CD4-positive, alpha-beta T cell (primary cell): Measurements from ENCODE around the gene GAL3ST1. TPM values are rescaled to one million over a fixed set of nuclear protein-coding genes. Genes with fewer than 3 reads are reported as not detected.
A peak's percentile ranks its signal among the peaks of the same experiment; 100 is the strongest.

Experiments used
- ATAC-seq: fragments of 200-7000 bp; cut with Tn5 transposase; one replicate; pipeline ENCODE4 v1.10.0; 2022; ENCODE audit warnings: mild to moderate bottlenecking; ENCODE audit not compliant: poor library complexity
- CTCF ChIA-PET: fragments of 350-600 bp; sonication (Branson Sonifier 250); formaldehyde crosslinking; loops from one replicate; lab custom pipeline; 2021; ENCODE audit warnings: antibody characterized with exemption, inconsistent platforms; lab: Charles Lee
- POLR2A ChIA-PET: fragments of 350-600 bp; sonication (Branson Sonifier 250); formaldehyde crosslinking; loops from one replicate; lab custom pipeline; 2021; ENCODE audit warnings: antibody characterized with exemption, inconsistent platforms; lab: Charles Lee
- DNase-seq, 14 experiments: peaks; one replicate each; pipeline ENCODE4 v3.0.0-alpha.2; 2013 to 2020; ENCODE audit warnings: mixed read lengths in 2 of 14
- H3K27ac ChIP-seq, 2 donors: one replicate each; pipeline versions ENCODE4 v1.5.1 to v1.7.0; 2013; ENCODE audit warnings: low read length in 2 of 2, low read depth in 1 of 2, mild to moderate bottlenecking in 1 of 2
- H3K27me3 ChIP-seq, 2 experiments: 1 replicate in 1 of 2; 2 replicates in 1 of 2; pipeline versions ENCODE4 v1.6.1 to v1.7.0; 2013; ENCODE audit warnings: low read length in 2 of 2, control low read depth in 1 of 2, mild to moderate bottlenecking in 1 of 2, moderate library complexity in 1 of 2; ENCODE audit not compliant: insufficient read depth in 2 of 2, control insufficient read depth in 1 of 2
- H3K36me3 ChIP-seq: one replicate; pipeline ENCODE4 v1.6.1; 2013; ENCODE audit warnings: low read length, control low read depth; ENCODE audit not compliant: insufficient read depth
- H3K4me1 ChIP-seq: one replicate; pipeline ENCODE4 v1.6.1; 2013; ENCODE audit warnings: low read length, control low read depth; ENCODE audit not compliant: insufficient read depth
- H3K4me3 ChIP-seq: one replicate; pipeline ENCODE4 v1.5.1; 2013; ENCODE audit warnings: mild to moderate bottlenecking, low read length, moderate library complexity
- H3K9me3 ChIP-seq, 2 experiments: 1 replicate in 1 of 2; 2 replicates in 1 of 2; pipeline versions ENCODE4 v1.6.1 to v1.7.0; 2013; ENCODE audit warnings: low read length in 2 of 2, mild to moderate bottlenecking in 2 of 2, control low read depth in 1 of 2, moderate library complexity in 1 of 2; ENCODE audit not compliant: control insufficient read depth in 1 of 2, insufficient read depth in 1 of 2
- H3K27ac Mint-ChIP-seq: one replicate; pipeline ENCODE4 v1.8.0; 2020; ENCODE audit warnings: mixed read lengths
- H3K27me3 Mint-ChIP-seq: one replicate; pipeline ENCODE4 v1.8.0; 2021; ENCODE audit warnings: mixed read lengths
- H3K36me3 Mint-ChIP-seq: one replicate; pipeline ENCODE4 v1.8.0; 2021; ENCODE audit warnings: low read depth, mixed read lengths
- H3K4me1 Mint-ChIP-seq: one replicate; pipeline ENCODE4 v1.8.0; 2021; ENCODE audit warnings: low read depth, mixed read lengths
- H3K4me3 Mint-ChIP-seq: one replicate; pipeline ENCODE4 v1.8.0; 2020; ENCODE audit warnings: mild to moderate bottlenecking, mixed read lengths
- H3K9me3 Mint-ChIP-seq: one replicate; pipeline ENCODE4 v1.8.0; 2020; ENCODE audit warnings: mixed read lengths
- intact Hi-C, 2 experiments: fragments of 100-400 bp; cut with DNase I in 1 of 2; cut with micrococcal nuclease in 1 of 2; formaldehyde crosslinking; loops; one replicate each; pipeline versions ENCODE4 v1.15.1 to v1.9.0; 2023 to 2025; cut with DNase I, micrococcal nuclease
- total RNA-seq, 174 experiments: library from RNA in 2 of 174; stranded (reverse) in 2 of 174; gene quantifications; one replicate each; pipeline ENCODE4 v1.2.3 and lab custom pipeline; 2021 to 2026
- TF ChIP-seq, protein P1 (sequence below): fragments of 200-600 bp; IDR thresholded peaks from one replicate; pipeline ENCODE4 v1.8.0; 2022; ENCODE audit warnings: antibody characterized with exemption, mild to moderate bottlenecking

Gene GAL3ST1
- total RNA-seq, 2 experiments from 2014 or later, result not detected

DNA sequence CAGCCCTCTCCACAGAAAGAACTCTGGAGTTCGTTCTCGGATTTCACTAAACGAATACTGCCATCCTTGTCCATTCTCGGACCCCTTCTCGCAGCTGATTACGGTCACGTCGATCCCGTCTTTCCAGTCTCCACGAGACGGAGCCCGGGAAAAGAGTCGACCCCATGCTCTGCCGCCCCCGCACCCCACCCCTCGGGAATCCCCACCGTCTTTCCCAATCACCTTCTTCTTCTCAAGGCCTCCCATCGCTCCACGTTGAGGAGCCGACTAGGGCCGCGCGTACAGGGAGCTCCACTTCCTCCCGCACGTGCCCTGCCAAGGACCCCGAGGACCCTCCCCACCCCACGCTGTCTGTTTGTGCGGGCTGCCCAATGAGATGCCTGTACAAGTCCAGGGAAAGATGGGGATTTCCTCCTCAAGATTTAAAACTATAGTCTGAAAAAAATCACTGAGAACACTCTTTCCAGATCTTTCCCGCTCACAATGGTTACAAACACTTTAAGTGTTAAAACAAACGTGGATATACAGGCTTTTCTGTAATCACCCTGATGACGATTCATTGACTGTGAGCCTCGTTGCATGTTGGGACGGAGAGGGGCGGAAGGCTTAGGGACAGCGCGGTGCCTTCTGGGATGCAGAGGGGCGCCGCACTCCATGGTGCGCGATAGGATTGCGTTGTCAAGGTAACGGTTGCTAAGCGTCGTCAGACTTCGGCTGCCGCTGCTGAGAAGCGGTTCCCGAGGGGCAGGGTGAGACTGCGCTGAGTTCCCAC, 17.3 kb upstream of the GAL3ST1 start, which contains the start of gene PES1:
Gene PES1 (minus strand): TSS at position 323 of the 772 bp plus-strand sequence. CDS start 77 bp downstream, at position 246.
- intact Hi-C loops, result loop anchor here in 1 of 2 experiments (1.0 to 10.0 kb wide), 9 partner anchors 44 to 1353 kb away; partner anchors contain the start of genes DEPDC5, DUSP18, EIF4ENIF1 and MORC2
- ATAC-seq (peak; percentile 96), DNase-seq (peak; percentile 91 to 99 (median 94))
- ChIA-PET CTCF (no interaction called here), POLR2A (interaction anchor here (0.6 to 1.8 kb wide), 6 partner anchors 16 to 1295 kb away, joined by 3 to 9 read pairs (median 4); partner anchors contain the start of genes MORC2, PIK3IP1, SLC35E4 and TUG1)
- no peaks in the 10 kb centered on the region for H3K27me3 Mint-ChIP-seq
- TF ChIP-seq, protein P1, sequence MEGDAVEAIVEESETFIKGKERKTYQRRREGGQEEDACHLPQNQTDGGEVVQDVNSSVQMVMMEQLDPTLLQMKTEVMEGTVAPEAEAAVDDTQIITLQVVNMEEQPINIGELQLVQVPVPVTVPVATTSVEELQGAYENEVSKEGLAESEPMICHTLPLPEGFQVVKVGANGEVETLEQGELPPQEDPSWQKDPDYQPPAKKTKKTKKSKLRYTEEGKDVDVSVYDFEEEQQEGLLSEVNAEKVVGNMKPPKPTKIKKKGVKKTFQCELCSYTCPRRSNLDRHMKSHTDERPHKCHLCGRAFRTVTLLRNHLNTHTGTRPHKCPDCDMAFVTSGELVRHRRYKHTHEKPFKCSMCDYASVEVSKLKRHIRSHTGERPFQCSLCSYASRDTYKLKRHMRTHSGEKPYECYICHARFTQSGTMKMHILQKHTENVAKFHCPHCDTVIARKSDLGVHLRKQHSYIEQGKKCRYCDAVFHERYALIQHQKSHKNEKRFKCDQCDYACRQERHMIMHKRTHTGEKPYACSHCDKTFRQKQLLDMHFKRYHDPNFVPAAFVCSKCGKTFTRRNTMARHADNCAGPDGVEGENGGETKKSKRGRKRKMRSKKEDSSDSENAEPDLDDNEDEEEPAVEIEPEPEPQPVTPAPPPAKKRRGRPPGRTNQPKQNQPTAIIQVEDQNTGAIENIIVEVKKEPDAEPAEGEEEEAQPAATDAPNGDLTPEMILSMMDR, result no peak
- H3K36me3 ChIP-seq, result peaks cover 29% of the 10 kb centered on the region
- no peaks in the 10 kb centered on the region for H3K4me1 Mint-ChIP-seq
- H3K36me3 Mint-ChIP-seq, result peaks cover 37% of the 10 kb centered on the region
- peaks cover 16% of the 10 kb centered on the region for H3K4me1 ChIP-seq
- H3K4me3 Mint-ChIP-seq, result no peak within 1 kb of the TSS
- peak within 1 kb of the TSS; percentile 85 to 97 for H3K27ac ChIP-seq
- no peaks in the 10 kb centered on the region for H3K27me3 ChIP-seq
- H3K27ac Mint-ChIP-seq, result no peak within 1 kb of the TSS
- H3K4me3 ChIP-seq, result peak within 1 kb of the TSS; percentile 96
- no peaks in the 10 kb centered on the region for H3K9me3 ChIP-seq
- H3K9me3 Mint-ChIP-seq, result no peaks in the 10 kb centered on the region

DNA sequence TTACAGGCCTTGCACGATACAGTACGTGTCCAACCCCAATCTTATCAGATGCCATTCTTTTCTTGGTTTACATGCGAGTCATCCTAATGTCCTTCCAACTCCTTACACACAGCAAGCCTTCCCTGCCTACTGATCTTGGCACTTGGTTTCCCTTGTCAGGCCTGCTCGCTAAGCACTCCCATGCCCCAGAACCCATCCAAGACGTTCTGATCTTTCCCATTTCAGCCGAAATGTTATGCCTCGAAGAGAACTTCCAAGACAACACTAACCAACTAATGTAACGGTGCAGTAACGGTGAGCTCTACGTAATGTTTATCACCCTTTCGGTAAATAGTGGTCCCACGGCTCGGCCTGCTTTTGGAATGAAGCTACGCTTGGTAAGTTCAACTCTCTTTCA, 16.7 kb upstream of the GAL3ST1 start:
- POLR2A ChIA-PET, result interaction anchor here (0.6 to 1.8 kb wide), 6 partner anchors 16 to 1294 kb away, joined by 3 to 9 read pairs (median 4); partner anchors contain the start of genes MORC2, PIK3IP1, SLC35E4 and TUG1

DNA sequence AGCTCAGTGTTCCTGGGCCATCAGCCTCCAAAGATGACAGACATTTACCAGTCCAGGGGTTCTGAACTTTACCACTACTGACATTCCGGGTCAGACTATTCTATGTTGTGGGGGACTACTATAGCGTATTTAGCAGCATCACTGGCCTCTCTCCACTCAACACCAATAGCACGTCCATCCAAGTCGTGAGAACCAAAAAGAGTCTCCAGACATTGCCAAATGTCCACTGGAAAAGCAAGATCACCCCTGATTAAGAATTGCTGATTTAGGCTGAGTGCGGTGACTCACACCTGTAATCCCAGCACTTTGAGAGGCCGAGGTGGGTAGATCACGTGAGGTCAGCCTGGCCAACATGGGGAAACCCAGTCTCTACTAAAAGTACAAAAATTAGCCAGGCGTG, 11.9 kb upstream of the GAL3ST1 start:
- H3K9me3 ChIP-seq, result no peaks in the 10 kb centered on the region
- H3K27me3 ChIP-seq, result no peaks in the 10 kb centered on the region
- Mint-ChIP-seq H3K4me1 (no peaks in the 10 kb centered on the region), H3K9me3 (no peaks in the 10 kb centered on the region), H3K4me3 (no peak overlapping the region), H3K27me3 (no peaks in the 10 kb centered on the region), H3K36me3 (peaks cover 90% of the 10 kb centered on the region), H3K27ac (no peak overlapping the region)
- intact Hi-C loops, result no loop called here
- no peak overlapping the region for H3K4me3 ChIP-seq
- POLR2A ChIA-PET, result no interaction called here
- ATAC-seq (no peak), DNase-seq (no peak)
- TF ChIP-seq, protein P1, result no peak
- peaks cover 82% of the 10 kb centered on the region for H3K36me3 ChIP-seq
- no peak overlapping the region for H3K27ac ChIP-seq
- peaks cover 9% of the 10 kb centered on the region for H3K4me1 ChIP-seq
- CTCF ChIA-PET, result interaction anchor here (1.2 kb wide), 1 partner anchor 18 kb away, joined by 3 read pairs; no protein-coding TSS in a partner anchor

More for the DNA sequence above, 16.7 kb upstream of the GAL3ST1 start:
- DNase-seq (peak in 1 of 14 experiments; percentile 3), ATAC-seq (no peak)
- peaks cover 35% of the 10 kb centered on the region for H3K36me3 ChIP-seq
- H3K27me3 ChIP-seq, result no peaks in the 10 kb centered on the region
- CTCF ChIA-PET, result no interaction called here
- no peaks in the 10 kb centered on the region for H3K9me3 ChIP-seq
- H3K36me3 Mint-ChIP-seq, result peaks cover 42% of the 10 kb centered on the region
- peak overlapping the region; percentile 85 to 97 for H3K27ac ChIP-seq
- TF ChIP-seq, protein P1, result no peak
- H3K4me3 ChIP-seq, result peak overlapping the region; percentile 96
- H3K4me1 Mint-ChIP-seq, result no peaks in the 10 kb centered on the region
- H3K9me3 Mint-ChIP-seq, result no peaks in the 10 kb centered on the region
- no peak overlapping the region for H3K27ac Mint-ChIP-seq
- no peak overlapping the region for H3K4me3 Mint-ChIP-seq
- H3K27me3 Mint-ChIP-seq, result no peaks in the 10 kb centered on the region
- H3K4me1 ChIP-seq, result peaks cover 16% of the 10 kb centered on the region
- intact Hi-C loops, result loop anchor here in 1 of 2 experiments (1.0 to 10.0 kb wide), 7 partner anchors 76 to 1354 kb away; partner anchors contain the start of genes DEPDC5, DUSP18, EIF4ENIF1 and MORC2
